ENCODE measurements around the gene LIMS2.

Gene LIMS2

DNA sequence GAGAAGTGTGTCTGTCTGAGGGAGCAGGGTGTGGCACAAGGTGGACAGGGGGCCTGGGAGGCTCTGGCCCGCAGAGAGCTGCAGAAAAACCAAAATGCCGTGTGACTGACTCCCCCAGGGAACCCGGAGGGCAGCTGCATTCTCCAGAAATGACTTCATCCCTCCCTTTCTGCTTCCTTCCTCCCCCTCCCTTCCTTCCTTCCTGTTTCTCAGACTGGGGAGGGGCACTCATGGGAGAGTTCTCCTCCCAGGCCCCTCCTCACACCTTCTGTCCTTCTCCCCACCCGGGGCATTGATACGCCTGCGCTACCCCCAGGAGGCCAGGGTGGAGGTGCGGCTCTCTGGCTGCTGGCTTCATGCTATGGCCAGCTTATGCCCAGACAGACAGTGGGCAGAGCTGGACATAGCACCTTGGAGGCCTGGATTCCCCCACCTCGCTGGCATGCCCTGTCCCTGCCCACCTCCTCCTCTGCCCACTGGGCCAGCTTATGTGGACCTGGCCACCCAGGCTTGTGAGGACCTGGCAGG lies 37.5 kb downstream of the LIMS2 start:
- H3K79me2 ChIP-seq (ENCODE audit: insufficient read depth, low read length) = peaks cover 21% of the 10 kb centered on the region; the same call in 1 of the 2 replicates
- peak overlapping the region; percentile 59 for H3K4me3 ChIP-seq (ENCODE audit: low read length, poor library complexity, severe bottlenecking)
- no peaks in the 10 kb centered on the region for H3K27me3 ChIP-seq (ENCODE audit: insufficient read depth, low read length, poor library complexity, severe bottlenecking)
- H3K4me1 ChIP-seq (ENCODE audit: insufficient read depth, low read length, poor library complexity, severe bottlenecking) = peaks cover 83% of the 10 kb centered on the region
- H3F3A ChIP-seq (ENCODE audit: low read depth) = no peaks in the 10 kb centered on the region
- peak overlapping the region; percentile 79 for H3K9ac ChIP-seq (ENCODE audit: low read depth, low read length, poor library complexity, severe bottlenecking)
- H4K20me1 ChIP-seq (ENCODE audit: insufficient read depth, low read length, poor library complexity, severe bottlenecking) = no peaks in the 10 kb centered on the region
- no peak overlapping the region for H2AFZ ChIP-seq (ENCODE audit: low read length)
- no peaks in the 10 kb centered on the region for H3K9me3 ChIP-seq (ENCODE audit: insufficient read depth, low read depth, low read length)
- H3K36me3 ChIP-seq (ENCODE audit: insufficient read depth, low read length) = no peaks in the 10 kb centered on the region
- TF ChIP-seq EZH2phosphoT487 (IDR thresholded peaks at IDR 0.05; ENCODE audit: borderline replicate concordance) = no peak
- TF ChIP-seq, protein P1, sequence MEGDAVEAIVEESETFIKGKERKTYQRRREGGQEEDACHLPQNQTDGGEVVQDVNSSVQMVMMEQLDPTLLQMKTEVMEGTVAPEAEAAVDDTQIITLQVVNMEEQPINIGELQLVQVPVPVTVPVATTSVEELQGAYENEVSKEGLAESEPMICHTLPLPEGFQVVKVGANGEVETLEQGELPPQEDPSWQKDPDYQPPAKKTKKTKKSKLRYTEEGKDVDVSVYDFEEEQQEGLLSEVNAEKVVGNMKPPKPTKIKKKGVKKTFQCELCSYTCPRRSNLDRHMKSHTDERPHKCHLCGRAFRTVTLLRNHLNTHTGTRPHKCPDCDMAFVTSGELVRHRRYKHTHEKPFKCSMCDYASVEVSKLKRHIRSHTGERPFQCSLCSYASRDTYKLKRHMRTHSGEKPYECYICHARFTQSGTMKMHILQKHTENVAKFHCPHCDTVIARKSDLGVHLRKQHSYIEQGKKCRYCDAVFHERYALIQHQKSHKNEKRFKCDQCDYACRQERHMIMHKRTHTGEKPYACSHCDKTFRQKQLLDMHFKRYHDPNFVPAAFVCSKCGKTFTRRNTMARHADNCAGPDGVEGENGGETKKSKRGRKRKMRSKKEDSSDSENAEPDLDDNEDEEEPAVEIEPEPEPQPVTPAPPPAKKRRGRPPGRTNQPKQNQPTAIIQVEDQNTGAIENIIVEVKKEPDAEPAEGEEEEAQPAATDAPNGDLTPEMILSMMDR (conservative IDR thresholded peaks at IDR 0.05; ENCODE audit: low read length) = peak; percentile 42
- peak overlapping the region; percentile 78 for H3K4me2 ChIP-seq (ENCODE audit: low read depth, low read length, poor library complexity, severe bottlenecking)
- H3K9me2 ChIP-seq (replicated peaks; ENCODE audit: low read depth, low read length) = no peaks in the 10 kb centered on the region

DNA sequence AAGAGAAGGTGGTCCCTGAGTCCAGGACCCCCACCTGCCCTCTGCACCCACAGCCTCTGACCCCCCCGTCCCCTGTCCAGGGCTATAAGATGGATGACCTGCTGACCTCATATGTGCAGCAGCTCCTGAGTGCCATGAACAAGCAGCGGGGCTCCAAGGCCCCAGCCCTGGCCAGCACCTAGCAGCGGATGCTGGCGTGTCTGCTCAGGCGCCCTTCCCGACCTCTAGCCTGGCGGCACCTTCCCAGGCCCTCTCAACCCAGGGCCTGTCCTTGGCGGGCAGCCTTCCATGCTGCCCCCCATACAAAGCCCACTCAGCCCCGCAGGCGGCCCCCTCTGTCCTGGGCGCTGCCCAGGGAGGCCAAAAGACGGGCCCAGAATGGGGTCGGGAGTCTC lies 38.1 kb downstream of the LIMS2 start:
- Histone ChIP-seq H3K36me3 (ENCODE audit: insufficient read depth, low read length) (no peaks in the 10 kb centered on the region), H3K9ac (ENCODE audit: low read depth, low read length, poor library complexity, severe bottlenecking) (peak overlapping the region; percentile 79), H3K79me2 (ENCODE audit: insufficient read depth, low read length) (peaks cover 21% of the 10 kb centered on the region; the same call in 1 of the 2 replicates)

DNA sequence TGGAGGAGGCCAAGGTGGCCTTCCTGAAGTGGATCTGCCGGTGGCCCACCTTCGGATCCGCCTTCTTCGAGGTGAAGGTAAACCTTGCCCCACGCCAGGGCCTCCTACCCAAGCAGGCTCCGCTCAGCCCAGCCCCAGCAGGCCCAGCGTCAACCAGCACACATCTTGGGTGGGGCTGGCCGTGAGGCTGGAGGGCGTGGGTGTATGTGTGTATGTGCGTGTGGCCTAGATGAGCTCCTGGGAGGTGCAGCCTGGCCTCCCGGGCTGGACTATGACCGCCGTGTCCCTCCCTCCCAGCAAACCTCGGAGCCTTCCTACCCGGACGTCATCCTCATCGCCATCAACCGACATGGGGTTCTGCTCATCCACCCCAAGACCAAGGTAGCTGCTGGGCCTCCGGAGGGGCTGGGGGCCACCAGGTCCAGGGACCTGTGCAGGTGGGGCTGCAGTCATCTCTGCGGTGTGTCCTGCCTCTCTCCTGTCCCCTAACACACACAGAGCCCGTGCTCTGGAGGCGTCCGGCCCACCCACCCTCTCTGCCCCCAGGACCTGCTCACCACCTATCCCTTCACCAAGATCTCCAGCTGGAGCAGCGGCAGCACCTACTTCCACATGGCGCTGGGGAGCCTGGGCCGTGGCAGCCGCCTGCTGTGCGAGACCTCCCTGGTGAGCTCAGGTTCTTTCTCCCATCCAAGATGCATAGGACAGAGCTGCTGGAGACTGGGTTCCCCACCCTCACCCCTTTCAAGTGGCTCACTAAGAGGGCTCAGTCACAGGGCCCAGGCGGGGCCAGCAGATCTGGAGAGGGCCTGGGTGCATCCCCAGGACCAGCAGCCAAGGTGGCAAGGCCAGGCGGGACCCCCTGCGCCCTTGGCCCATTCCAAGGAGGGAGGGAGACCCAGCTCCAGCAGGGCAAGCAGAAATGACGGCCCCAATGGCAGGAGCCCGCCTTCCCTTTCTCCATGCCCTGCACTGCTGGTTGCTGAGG lies 38.8 kb downstream of the LIMS2 start:
- Histone ChIP-seq H3K4me1 (ENCODE audit: insufficient read depth, low read length, poor library complexity, severe bottlenecking) (peaks cover 73% of the 10 kb centered on the region), H3K4me3 (ENCODE audit: low read length, poor library complexity, severe bottlenecking) (peak overlapping the region; percentile 59), H3K9me3 (ENCODE audit: insufficient read depth, low read depth, low read length) (no peaks in the 10 kb centered on the region), H3K9me2 (replicated peaks; ENCODE audit: low read depth, low read length) (no peaks in the 10 kb centered on the region), H3F3A (ENCODE audit: low read depth) (no peaks in the 10 kb centered on the region), H2AFZ (ENCODE audit: low read length) (no peak overlapping the region), H3K4me2 (ENCODE audit: low read depth, low read length, poor library complexity, severe bottlenecking) (peak overlapping the region; percentile 78), H3K36me3 (ENCODE audit: insufficient read depth, low read length) (no peaks in the 10 kb centered on the region), H3K27me3 (ENCODE audit: insufficient read depth, low read length, poor library complexity, severe bottlenecking) (no peaks in the 10 kb centered on the region), H3K9ac (ENCODE audit: low read depth, low read length, poor library complexity, severe bottlenecking) (peak overlapping the region; percentile 79), H3K79me2 (ENCODE audit: insufficient read depth, low read length) (peaks cover 20% of the 10 kb centered on the region; the same call in 1 of the 2 replicates), H4K20me1 (ENCODE audit: insufficient read depth, low read length, poor library complexity, severe bottlenecking) (no peaks in the 10 kb centered on the region)
- TF ChIP-seq, protein P1 (conservative IDR thresholded peaks at IDR 0.05; ENCODE audit: low read length) = no peak
- TF ChIP-seq EZH2phosphoT487 (IDR thresholded peaks at IDR 0.05; ENCODE audit: borderline replicate concordance) = no peak

More for the DNA sequence above, 38.1 kb downstream of the LIMS2 start:
- Histone ChIP-seq H3K4me3 (ENCODE audit: low read length, poor library complexity, severe bottlenecking) (peak overlapping the region; percentile 59), H3K4me2 (ENCODE audit: low read depth, low read length, poor library complexity, severe bottlenecking) (peak overlapping the region; percentile 78), H3F3A (ENCODE audit: low read depth) (no peaks in the 10 kb centered on the region), H3K4me1 (ENCODE audit: insufficient read depth, low read length, poor library complexity, severe bottlenecking) (peaks cover 79% of the 10 kb centered on the region), H4K20me1 (ENCODE audit: insufficient read depth, low read length, poor library complexity, severe bottlenecking) (no peaks in the 10 kb centered on the region), H3K27me3 (ENCODE audit: insufficient read depth, low read length, poor library complexity, severe bottlenecking) (no peaks in the 10 kb centered on the region), H2AFZ (ENCODE audit: low read length) (no peak overlapping the region), H3K9me2 (replicated peaks; ENCODE audit: low read depth, low read length) (no peaks in the 10 kb centered on the region), H3K9me3 (ENCODE audit: insufficient read depth, low read depth, low read length) (no peaks in the 10 kb centered on the region)
- TF ChIP-seq, protein P1 (conservative IDR thresholded peaks at IDR 0.05; ENCODE audit: low read length) = no peak
- TF ChIP-seq EZH2phosphoT487 (IDR thresholded peaks at IDR 0.05; ENCODE audit: borderline replicate concordance) = no peak

Measured in Loucy (cell line).